Osteoblast (primary cell): ENCODE data around the gene RALY. TPM values are rescaled to one million over a fixed set of nuclear protein-coding genes. Genes with fewer than 3 reads are reported as not detected.

Experiments used
- DNase-seq: peaks from one replicate; pipeline ENCODE4 v3.0.0; 2011; ENCODE audit warnings: low spot score, mixed read lengths; ENCODE audit not compliant: insufficient read length; ENCODE audit errors: missing footprints
- H2AFZ ChIP-seq: 2 replicates; pipeline ENCODE4 v1.6.0; 2011; ENCODE audit warnings: mild to moderate bottlenecking, low read length
- H3K27ac ChIP-seq: 2 replicates; pipeline ENCODE4 v1.5.1; 2011; ENCODE audit warnings: mild to moderate bottlenecking, low read depth, low read length, moderate library complexity
- H3K27me3 ChIP-seq: 2 replicates; pipeline ENCODE4 v1.6.0; 2012; ENCODE audit warnings: mild to moderate bottlenecking, control low read depth, inconsistent platforms, low read length, moderate library complexity; ENCODE audit not compliant: insufficient read depth
- H3K36me3 ChIP-seq: 2 replicates; pipeline ENCODE4 v1.5.1; 2011; ENCODE audit warnings: mild to moderate bottlenecking, low read length, control low read depth, moderate library complexity; ENCODE audit not compliant: insufficient read depth
- H3K4me1 ChIP-seq: 2 replicates; pipeline ENCODE4 v1.5.1; 2011; ENCODE audit warnings: mild to moderate bottlenecking, low read length, control low read depth, moderate library complexity; ENCODE audit not compliant: insufficient read depth
- H3K4me2 ChIP-seq: 2 replicates; pipeline ENCODE4 v1.6.0; 2011; ENCODE audit warnings: mild to moderate bottlenecking, low read length; ENCODE audit not compliant: insufficient read depth
- H3K4me3 ChIP-seq: fragments of 200-600 bp; sonication (generic); 3 replicates; pipeline ENCODE4 v1.5.1; 2012; ENCODE audit warnings: mild to moderate bottlenecking, low read length, inconsistent platforms; ENCODE audit not compliant: insufficient read depth
- H3K79me2 ChIP-seq: 2 replicates; pipeline ENCODE4 v1.6.0; 2012; ENCODE audit warnings: mild to moderate bottlenecking, low read length, control low read depth, inconsistent platforms; ENCODE audit not compliant: insufficient read depth
- H3K9me3 ChIP-seq: 2 replicates; pipeline ENCODE4 v1.5.1; 2011; ENCODE audit warnings: low read depth, low read length, control low read depth
- H4K20me1 ChIP-seq: 2 replicates; pipeline ENCODE4 v1.6.0; 2012; ENCODE audit warnings: mild to moderate bottlenecking, low read length, control low read depth; ENCODE audit not compliant: insufficient read depth
- total RNA-seq: library from RNA; depleted of rRNA; stranded (reverse); fragments of >200 nt; gene quantifications from 2 replicates; pipeline ENCODE4 v1.2.3, GENCODE V29; 2012
- TF ChIP-seq, protein P1 (sequence below): IDR thresholded peaks from 2 replicates; pipeline ENCODE4 v1.5.1; 2011; ENCODE audit warnings: mild to moderate bottlenecking, low read depth, low read length, moderate library complexity; ENCODE audit errors: extremely low read depth

The RALY gene
- total RNA-seq, 1 donor: 77.1 TPM

DNA sequence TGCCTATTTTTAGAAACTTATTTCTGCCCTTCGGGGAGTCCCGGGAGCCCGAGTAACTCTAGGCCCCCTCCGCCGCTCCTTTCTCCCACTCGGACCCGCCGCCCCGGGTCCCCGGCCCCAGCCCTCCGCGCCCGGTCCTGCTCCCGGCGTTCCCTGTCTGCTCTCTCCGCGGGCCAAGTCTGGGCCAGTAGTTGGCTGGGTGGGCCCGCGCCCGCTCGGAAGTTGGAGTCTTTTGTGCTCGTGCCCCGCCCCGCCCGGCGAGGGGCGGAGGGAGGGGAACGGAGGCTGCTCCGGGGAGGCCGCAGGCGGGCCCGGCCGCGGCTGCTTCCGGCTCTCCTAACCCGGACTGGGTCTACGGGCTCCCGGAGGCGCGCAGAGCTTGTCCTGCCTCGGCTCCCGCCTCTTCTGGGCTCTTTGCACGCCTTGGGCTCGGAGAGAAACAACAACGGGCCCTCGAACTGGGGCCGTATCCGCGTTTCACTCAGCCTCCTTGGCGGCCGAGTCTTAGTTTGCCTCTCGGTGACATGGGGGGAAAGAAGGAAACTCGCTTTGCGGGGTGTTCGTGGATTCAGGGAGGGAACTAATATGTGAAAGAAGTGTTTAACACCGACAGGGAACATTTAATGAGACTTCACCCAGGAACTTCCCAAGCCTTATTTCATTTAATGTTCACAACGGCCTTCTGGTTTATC lies 657 bp downstream of the RALY start:
- no peaks in the 10 kb centered on the region for H3K9me3 ChIP-seq
- H3K36me3 ChIP-seq: no peaks in the 10 kb centered on the region
- H3K4me3 ChIP-seq: peak overlapping the region; percentile 84
- peak overlapping the region; percentile 44 for H2AFZ ChIP-seq
- H3K4me2 ChIP-seq: peak overlapping the region; percentile 82
- peak; percentile 94 for DNase-seq
- H4K20me1 ChIP-seq: peaks cover 48% of the 10 kb centered on the region
- H3K27ac ChIP-seq: peak overlapping the region; percentile 76
- H3K4me1 ChIP-seq: peaks cover 23% of the 10 kb centered on the region
- H3K27me3 ChIP-seq: no peaks in the 10 kb centered on the region
- H3K79me2 ChIP-seq: peaks cover 60% of the 10 kb centered on the region
- TF ChIP-seq, protein P1, sequence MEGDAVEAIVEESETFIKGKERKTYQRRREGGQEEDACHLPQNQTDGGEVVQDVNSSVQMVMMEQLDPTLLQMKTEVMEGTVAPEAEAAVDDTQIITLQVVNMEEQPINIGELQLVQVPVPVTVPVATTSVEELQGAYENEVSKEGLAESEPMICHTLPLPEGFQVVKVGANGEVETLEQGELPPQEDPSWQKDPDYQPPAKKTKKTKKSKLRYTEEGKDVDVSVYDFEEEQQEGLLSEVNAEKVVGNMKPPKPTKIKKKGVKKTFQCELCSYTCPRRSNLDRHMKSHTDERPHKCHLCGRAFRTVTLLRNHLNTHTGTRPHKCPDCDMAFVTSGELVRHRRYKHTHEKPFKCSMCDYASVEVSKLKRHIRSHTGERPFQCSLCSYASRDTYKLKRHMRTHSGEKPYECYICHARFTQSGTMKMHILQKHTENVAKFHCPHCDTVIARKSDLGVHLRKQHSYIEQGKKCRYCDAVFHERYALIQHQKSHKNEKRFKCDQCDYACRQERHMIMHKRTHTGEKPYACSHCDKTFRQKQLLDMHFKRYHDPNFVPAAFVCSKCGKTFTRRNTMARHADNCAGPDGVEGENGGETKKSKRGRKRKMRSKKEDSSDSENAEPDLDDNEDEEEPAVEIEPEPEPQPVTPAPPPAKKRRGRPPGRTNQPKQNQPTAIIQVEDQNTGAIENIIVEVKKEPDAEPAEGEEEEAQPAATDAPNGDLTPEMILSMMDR: no peak

- H2AFZ ChIP-seq: no peak overlapping the region
- H3K4me3 ChIP-seq: peak overlapping the region; percentile 84
- peaks cover 69% of the 10 kb centered on the region for H3K79me2 ChIP-seq
- H3K36me3 ChIP-seq: no peaks in the 10 kb centered on the region
- peak overlapping the region; percentile 82 for H3K4me2 ChIP-seq
- peak; percentile 52 for DNase-seq
- H3K27ac ChIP-seq: peak overlapping the region; percentile 76
- TF ChIP-seq, protein P1: no peak
- no peaks in the 10 kb centered on the region for H3K27me3 ChIP-seq
- peaks cover 57% of the 10 kb centered on the region for H4K20me1 ChIP-seq
- H3K9me3 ChIP-seq: no peaks in the 10 kb centered on the region
- peaks cover 23% of the 10 kb centered on the region for H3K4me1 ChIP-seq
These were observed 1.5 kb downstream of the RALY start for GRCh38 chr20:33995053-33995831.

- Histone ChIP-seq H3K9me3 (no peaks in the 10 kb centered on the region), H3K4me2 (no peak overlapping the region)
These were observed 5.4 kb downstream of the RALY start for GRCh38 chr20:33999025-33999649.

More at GRCh38 chr20:33999025-33999649, 5.4 kb downstream of the RALY start:
- no peaks in the 10 kb centered on the region for H3K27me3 ChIP-seq
- peaks cover 93% of the 10 kb centered on the region for H3K79me2 ChIP-seq
- no peak overlapping the region for H2AFZ ChIP-seq
- H3K4me3 ChIP-seq: no peak overlapping the region
- TF ChIP-seq, protein P1: no peak
- DNase-seq: no peak
- peaks cover 15% of the 10 kb centered on the region for H3K4me1 ChIP-seq
- H3K36me3 ChIP-seq: no peaks in the 10 kb centered on the region
- no peak overlapping the region for H3K27ac ChIP-seq
- peaks cover 87% of the 10 kb centered on the region for H4K20me1 ChIP-seq
